Tibial artery (tissue), 4 donors: ENCODE measurements around the gene TMEM167A.

Experiments
- DNase-seq, 2 donors: peaks; one replicate each; pipeline ENCODE4 v3.0.0-alpha.2; 2019
- H3K27ac ChIP-seq, 2 donors: fragments of 200-600 bp; sonication (generic) in 1 of 2; 1 replicate in 1 of 2; 2 replicates in 1 of 2; pipeline ENCODE4 v1.5.1; 2018 to 2019; ENCODE audit warnings: mild to moderate bottlenecking in 1 of 2
- H3K27me3 ChIP-seq, 2 donors: fragments of 200-600 bp; sonication (generic) in 1 of 2; one replicate each; pipeline versions ENCODE4 v1.5.1 to v1.6.0; 2016 to 2019
- H3K36me3 ChIP-seq, 3 donors: fragments of 200-600 bp; sonication (generic) in 2 of 3; one replicate each; pipeline ENCODE4 v1.5.1; 2016 to 2019; ENCODE audit warnings: mild to moderate bottlenecking in 2 of 3
- H3K4me1 ChIP-seq, 4 donors: fragments of 200-600 bp; sonication (generic) in 2 of 4; 1 replicate in 3 of 4; 2 replicates in 1 of 4; pipeline ENCODE4 v1.5.1; 2016 to 2019
- H3K4me3 ChIP-seq, 2 donors: fragments of 200-600 bp; sonication (generic) in 1 of 2; 1 replicate in 1 of 2; 2 replicates in 1 of 2; pipeline ENCODE4 v1.5.1; 2018 to 2019; ENCODE audit warnings: mild to moderate bottlenecking in 2 of 2
- H3K9me3 ChIP-seq, 3 donors: fragments of 200-600 bp; sonication (generic) in 1 of 3; one replicate each; pipeline ENCODE4 v1.5.1; 2016 to 2019
- CTCF ChIP-seq, 2 experiments: fragments of 200-600 bp in 1 of 2; fragments of 450-650 bp in 1 of 2; IDR thresholded peaks; one replicate each; pipeline ENCODE4 v1.5.1; 2017 to 2019; ENCODE audit warnings: antibody characterized with exemption in 2 of 2, mild to moderate bottlenecking in 1 of 2, moderate library complexity in 1 of 2
- intact Hi-C: fragments of 100-400 bp; cut with DNase I; formaldehyde crosslinking; loops from one replicate; pipeline ENCODE4 v1.15.0; 2023; ENCODE audit warnings: low total_unique reads

Gene TMEM167A

GRCh38 chr5:83029912-83030311 lies 47.3 kb downstream of the TMEM167A start:
- Histone ChIP-seq H3K9me3 (no peaks in the 10 kb centered on the region), H3K4me3 (no peak overlapping the region), H3K36me3 (no peaks in the 10 kb centered on the region), H3K27ac (no peak overlapping the region), H3K4me1 (no peaks in the 10 kb centered on the region), H3K27me3 (no peaks in the 10 kb centered on the region)
- intact Hi-C loops = no loop called here
- no peak for DNase-seq
- TF ChIP-seq CTCF (IDR thresholded peaks at IDR 0.05) = no peak

GRCh38 chr5:83026930-83027687 lies 50.1 kb downstream of the TMEM167A start:
- Histone ChIP-seq H3K4me1 (no peaks in the 10 kb centered on the region), H3K36me3 (no peaks in the 10 kb centered on the region), H3K27ac (no peak overlapping the region), H3K9me3 (no peaks in the 10 kb centered on the region), H3K27me3 (no peaks in the 10 kb centered on the region), H3K4me3 (no peak overlapping the region)
- no peak for DNase-seq
- intact Hi-C loops = no loop called here
- TF ChIP-seq CTCF (IDR thresholded peaks at IDR 0.05) = no peak

GRCh38 chr5:83026516-83026915 lies 50.7 kb downstream of the TMEM167A start:
- no peaks in the 10 kb centered on the region for H3K27me3 ChIP-seq
- no peak overlapping the region for H3K27ac ChIP-seq
- no peaks in the 10 kb centered on the region for H3K36me3 ChIP-seq
- no peak for DNase-seq
- no peaks in the 10 kb centered on the region for H3K9me3 ChIP-seq
- no peak for TF ChIP-seq CTCF (IDR thresholded peaks at IDR 0.05)
- no peaks in the 10 kb centered on the region for H3K4me1 ChIP-seq
- H3K4me3 ChIP-seq = no peak overlapping the region
- intact Hi-C loops = no loop called here

GRCh38 chr5:83025690-83026478 lies 51.3 kb downstream of the TMEM167A start:
- intact Hi-C loops = no loop called here
- Histone ChIP-seq H3K4me1 (no peaks in the 10 kb centered on the region), H3K27ac (no peak overlapping the region), H3K36me3 (no peaks in the 10 kb centered on the region), H3K4me3 (no peak overlapping the region), H3K9me3 (no peaks in the 10 kb centered on the region), H3K27me3 (no peaks in the 10 kb centered on the region)
- TF ChIP-seq CTCF (IDR thresholded peaks at IDR 0.05) = no peak
- DNase-seq = no peak

GRCh38 chr5:83022334-83022733 lies 54.9 kb downstream of the TMEM167A start:
- no peak for DNase-seq
- no peaks in the 10 kb centered on the region for H3K9me3 ChIP-seq
- intact Hi-C loops = no loop called here
- H3K4me3 ChIP-seq = no peak overlapping the region
- H3K27ac ChIP-seq = no peak overlapping the region
- no peaks in the 10 kb centered on the region for H3K27me3 ChIP-seq
- H3K36me3 ChIP-seq = no peaks in the 10 kb centered on the region
- no peak for TF ChIP-seq CTCF (IDR thresholded peaks at IDR 0.05)
- no peaks in the 10 kb centered on the region for H3K4me1 ChIP-seq
